GM18502 (cell line): ENCODE data around the gene GPATCH8.
"Not testable (repeated sequence)": the region's sequence is repeated elsewhere in the genome, so short reads cannot be mapped to it uniquely, and the experiment has no call there.

Experiments used
- ATAC-seq: cut with Tn5 transposase; IDR thresholded peaks from one replicate; pipeline ENCODE4 v1.9.1; 2021; ENCODE audit warnings: mild to moderate bottlenecking; ENCODE audit not compliant: unreplicated experiment, poor library complexity

The GPATCH8 gene

GRCh38 chr17:44400226-44400847, 102.9 kb downstream of the GPATCH8 start:
- ATAC-seq = no peak

GRCh38 chr17:44398692-44399691, 104.2 kb downstream of the GPATCH8 start:
- ATAC-seq = no peak

- ATAC-seq = no peak
These were observed 105.4 kb downstream of the GPATCH8 start for GRCh38 chr17:44397479-44398440.

- ATAC-seq = no peak
These were observed 106.3 kb downstream of the GPATCH8 start for GRCh38 chr17:44396946-44397345.

- ATAC-seq = no peak
These were observed 108.4 kb downstream of the GPATCH8 start for GRCh38 chr17:44394833-44395232.

GRCh38 chr17:44394112-44394511, 109.1 kb downstream of the GPATCH8 start:
- not testable (repeated sequence) for ATAC-seq

GRCh38 chr17:44390250-44390870, 112.8 kb downstream of the GPATCH8 start:
- no peak for ATAC-seq

GRCh38 chr17:44389723-44390202, 113.4 kb downstream of the GPATCH8 start:
- ATAC-seq = no peak

- no peak for ATAC-seq
These were observed 113.9 kb downstream of the GPATCH8 start, which contains the start of gene ITGA2B for GRCh38 chr17:44389281-44389680. TSS of gene ITGA2B (minus strand) at chr17:44389649. CDS start at chr17:44389473, 176 bp downstream.

GRCh38 chr17:44387804-44388203, 115.4 kb downstream of the GPATCH8 start:
- no peak for ATAC-seq

- no peak for ATAC-seq
These were observed 117.1 kb downstream of the GPATCH8 start for GRCh38 chr17:44386182-44386525.

- no peak for ATAC-seq
These were observed 117.7 kb downstream of the GPATCH8 start for GRCh38 chr17:44385287-44386181.

- no peak for ATAC-seq
These were observed 118.4 kb downstream of the GPATCH8 start for GRCh38 chr17:44384823-44385286.

GRCh38 chr17:44384281-44384822, 118.9 kb downstream of the GPATCH8 start:
- no peak for ATAC-seq

- no peak for ATAC-seq
These were observed 119.3 kb downstream of the GPATCH8 start for GRCh38 chr17:44383861-44384260.

GRCh38 chr17:44383363-44383762, 119.8 kb downstream of the GPATCH8 start:
- ATAC-seq = no peak

- ATAC-seq = no peak
These were observed 120.3 kb downstream of the GPATCH8 start for GRCh38 chr17:44382917-44383316.

- ATAC-seq = no peak
These were observed 121.3 kb downstream of the GPATCH8 start for GRCh38 chr17:44381810-44382305.
